MG63 (cell line): ENCODE data around the gene DCAF8L2. TPM values are rescaled to one million over a fixed set of nuclear protein-coding genes. Genes with fewer than 3 reads are reported as not detected.
"Not testable (repeated sequence)": the region's sequence is repeated elsewhere in the genome, so short reads cannot be mapped to it uniquely, and the experiment has no call there.

Experiments used
- DNase-seq: peaks from one replicate; pipeline ENCODE4 v3.0.0-alpha.2; 2020
- H3K27me3 ChIP-seq: fragments of 250-450 bp; sonication (Bioruptor Pico); 2 replicates; pipeline ENCODE4 v1.5.1; 2020; ENCODE audit warnings: mild to moderate bottlenecking, moderate library complexity
- H3K36me3 ChIP-seq: fragments of 250-450 bp; sonication (Bioruptor Pico); 2 replicates; pipeline ENCODE4 v1.5.1; 2020; ENCODE audit warnings: mild to moderate bottlenecking, moderate library complexity
- H3K4me3 ChIP-seq: fragments of 250-450 bp; sonication (Bioruptor Pico); 2 replicates; pipeline ENCODE4 v1.5.1; 2020; ENCODE audit warnings: mild to moderate bottlenecking, moderate library complexity
- H3K9me3 ChIP-seq: fragments of 250-450 bp; sonication (Bioruptor Pico); 2 replicates; pipeline ENCODE4 v1.5.1; 2020; ENCODE audit warnings: mild to moderate bottlenecking, moderate library complexity
- total RNA-seq: library from RNA; depleted of rRNA; stranded (reverse); fragments of >200 nt; shearing (Covaris generic); gene quantifications from 2 replicates; pipeline ENCODE4 v1.2.3, GENCODE V29; 2014; ENCODE audit warnings: low replicate concordance; rRNA removed

The DCAF8L2 gene
- total RNA-seq, result not detected in 2 replicates

- Histone ChIP-seq H3K9me3 (no peaks in the 10 kb centered on the region), H3K27me3 (no peaks in the 10 kb centered on the region), H3K4me3 (no peak within 1 kb of the TSS), H3K36me3 (no peaks in the 10 kb centered on the region)
- DNase-seq, result no peak
These were observed at the start of gene DCAF8L2 for GRCh38 chrX:27590044-27590443. DCAF8L2 (plus strand) TSS chrX:27590344; CDS start chrX:27746896, 156,552 bp downstream.

GRCh38 chrX:27541161-27541560 is 49.0 kb upstream of the DCAF8L2 start:
- H3K27me3 ChIP-seq, H3K36me3 ChIP-seq, H3K4me3 ChIP-seq, DNase-seq, H3K9me3 ChIP-seq: not testable (repeated sequence)

- no peaks in the 10 kb centered on the region for H3K9me3 ChIP-seq
- no peaks in the 10 kb centered on the region for H3K27me3 ChIP-seq
- no peak for DNase-seq
- H3K36me3 ChIP-seq, result no peaks in the 10 kb centered on the region
- no peak overlapping the region for H3K4me3 ChIP-seq
These were observed 41.5 kb upstream of the DCAF8L2 start for GRCh38 chrX:27548624-27549023.

GRCh38 chrX:27549688-27550087 is 40.5 kb upstream of the DCAF8L2 start:
- Histone ChIP-seq H3K36me3 (no peaks in the 10 kb centered on the region), H3K27me3 (no peaks in the 10 kb centered on the region), H3K4me3 (no peak overlapping the region), H3K9me3 (no peaks in the 10 kb centered on the region)
- DNase-seq, result no peak

GRCh38 chrX:27555514-27555913 is 34.6 kb upstream of the DCAF8L2 start:
- Histone ChIP-seq H3K36me3 (no peaks in the 10 kb centered on the region), H3K27me3 (no peaks in the 10 kb centered on the region), H3K9me3 (no peaks in the 10 kb centered on the region), H3K4me3 (no peak overlapping the region)
- no peak for DNase-seq

- no peak for DNase-seq
- H3K9me3 ChIP-seq, result no peaks in the 10 kb centered on the region
- no peaks in the 10 kb centered on the region for H3K36me3 ChIP-seq
- H3K4me3 ChIP-seq, result no peak overlapping the region
- no peaks in the 10 kb centered on the region for H3K27me3 ChIP-seq
These were observed 24.2 kb upstream of the DCAF8L2 start for GRCh38 chrX:27565992-27566391.

GRCh38 chrX:27571164-27571563 is 19.0 kb upstream of the DCAF8L2 start:
- no peak overlapping the region for H3K4me3 ChIP-seq
- no peak for DNase-seq
- H3K9me3 ChIP-seq, result no peaks in the 10 kb centered on the region
- H3K36me3 ChIP-seq, result no peaks in the 10 kb centered on the region
- H3K27me3 ChIP-seq, result no peaks in the 10 kb centered on the region

- no peaks in the 10 kb centered on the region for H3K9me3 ChIP-seq
- H3K27me3 ChIP-seq, result no peaks in the 10 kb centered on the region
- H3K36me3 ChIP-seq, result no peaks in the 10 kb centered on the region
- no peak overlapping the region for H3K4me3 ChIP-seq
- DNase-seq, result no peak
These were observed 14.6 kb upstream of the DCAF8L2 start for GRCh38 chrX:27575565-27575964.

- Histone ChIP-seq H3K4me3 (no peak overlapping the region), H3K27me3 (no peaks in the 10 kb centered on the region), H3K9me3 (no peaks in the 10 kb centered on the region), H3K36me3 (no peaks in the 10 kb centered on the region)
- no peak for DNase-seq
These were observed 6.2 kb upstream of the DCAF8L2 start for GRCh38 chrX:27583976-27584375.

- H3K4me3 ChIP-seq, result no peak overlapping the region
- H3K27me3 ChIP-seq, result no peaks in the 10 kb centered on the region
- H3K36me3 ChIP-seq, result no peaks in the 10 kb centered on the region
- no peaks in the 10 kb centered on the region for H3K9me3 ChIP-seq
- no peak for DNase-seq
These were observed 1.8 kb downstream of the DCAF8L2 start for GRCh38 chrX:27591938-27592337.

GRCh38 chrX:27597508-27597907 is 7.4 kb downstream of the DCAF8L2 start:
- no peaks in the 10 kb centered on the region for H3K9me3 ChIP-seq
- no peaks in the 10 kb centered on the region for H3K27me3 ChIP-seq
- H3K4me3 ChIP-seq, result no peak overlapping the region
- no peak for DNase-seq
- H3K36me3 ChIP-seq, result no peaks in the 10 kb centered on the region

GRCh38 chrX:27598312-27598711 is 8.2 kb downstream of the DCAF8L2 start:
- no peak overlapping the region for H3K4me3 ChIP-seq
- DNase-seq, result no peak
- no peaks in the 10 kb centered on the region for H3K27me3 ChIP-seq
- H3K9me3 ChIP-seq, result no peaks in the 10 kb centered on the region
- no peaks in the 10 kb centered on the region for H3K36me3 ChIP-seq

- Histone ChIP-seq H3K27me3 (no peaks in the 10 kb centered on the region), H3K9me3 (no peaks in the 10 kb centered on the region), H3K36me3 (no peaks in the 10 kb centered on the region), H3K4me3 (no peak overlapping the region)
- no peak for DNase-seq
These were observed 9.8 kb downstream of the DCAF8L2 start for GRCh38 chrX:27599928-27600327.

- Histone ChIP-seq H3K36me3 (no peaks in the 10 kb centered on the region), H3K27me3 (no peaks in the 10 kb centered on the region), H3K4me3 (no peak overlapping the region), H3K9me3 (no peaks in the 10 kb centered on the region)
- DNase-seq, result no peak
These were observed 10.5 kb downstream of the DCAF8L2 start for GRCh38 chrX:27600686-27601085.

GRCh38 chrX:27608671-27609070 is 18.5 kb downstream of the DCAF8L2 start:
- Histone ChIP-seq H3K4me3 (no peak overlapping the region), H3K27me3 (no peaks in the 10 kb centered on the region), H3K36me3 (no peaks in the 10 kb centered on the region), H3K9me3 (no peaks in the 10 kb centered on the region)
- DNase-seq, result no peak

GRCh38 chrX:27619459-27619858 is 29.3 kb downstream of the DCAF8L2 start:
- no peak for DNase-seq
- H3K27me3 ChIP-seq, result no peaks in the 10 kb centered on the region
- no peak overlapping the region for H3K4me3 ChIP-seq
- H3K36me3 ChIP-seq, result no peaks in the 10 kb centered on the region
- no peaks in the 10 kb centered on the region for H3K9me3 ChIP-seq

GRCh38 chrX:27619975-27620374 is 29.8 kb downstream of the DCAF8L2 start:
- DNase-seq, result no peak
- Histone ChIP-seq H3K36me3 (no peaks in the 10 kb centered on the region), H3K9me3 (no peaks in the 10 kb centered on the region), H3K4me3 (no peak overlapping the region), H3K27me3 (no peaks in the 10 kb centered on the region)

GRCh38 chrX:27622883-27623282 is 32.7 kb downstream of the DCAF8L2 start:
- no peaks in the 10 kb centered on the region for H3K9me3 ChIP-seq

GRCh38 chrX:27626066-27626465 is 35.9 kb downstream of the DCAF8L2 start:
- H3K36me3 ChIP-seq, result no peaks in the 10 kb centered on the region
- DNase-seq, result no peak

More at GRCh38 chrX:27622883-27623282, 32.7 kb downstream of the DCAF8L2 start:
- Histone ChIP-seq H3K36me3 (no peaks in the 10 kb centered on the region), H3K4me3 (no peak overlapping the region), H3K27me3 (no peaks in the 10 kb centered on the region)
- no peak for DNase-seq

More at GRCh38 chrX:27626066-27626465, 35.9 kb downstream of the DCAF8L2 start:
- Histone ChIP-seq H3K27me3 (no peaks in the 10 kb centered on the region), H3K4me3 (no peak overlapping the region), H3K9me3 (no peaks in the 10 kb centered on the region)
